K562 (cell line): ENCODE data around the gene CIAO1. TPM values are rescaled to one million over a fixed set of nuclear protein-coding genes. Genes with fewer than 3 reads are reported as not detected.
A peak's percentile ranks its signal among the peaks of the same experiment; 100 is the strongest.

Experiments
- CBFA2T3 ChIP-seq: fragments of 450-650 bp; IDR thresholded peaks from 2 replicates; pipeline ENCODE4 v1.6.1; 2017
- CTCFL ChIP-seq: IDR thresholded peaks from 2 replicates; pipeline ENCODE4 v1.6.1; 2011; ENCODE audit warnings: borderline replicate concordance, low read depth, mild to moderate bottlenecking, moderate library complexity, low read length; ENCODE audit not compliant: insufficient read depth, poor library complexity, severe bottlenecking
- HDAC3 ChIP-seq: fragments of 450-650 bp; IDR thresholded peaks from 2 replicates; pipeline ENCODE4 v1.6.1; 2018; ENCODE audit warnings: borderline replicate concordance, mild to moderate bottlenecking, moderate library complexity; ENCODE audit not compliant: partially characterized antibody
- NKRF ChIP-seq: fragments of 450-650 bp; IDR thresholded peaks from 2 replicates; pipeline ENCODE4 v1.6.1; 2016; ENCODE audit warnings: borderline replicate concordance
- PHB ChIP-seq: fragments of 250-450 bp; sonication (Bioruptor Pico); IDR thresholded peaks from 2 replicates; pipeline ENCODE4 v1.5.0; 2021
- ZBTB8A ChIP-seq: fragments of 450-650 bp; IDR thresholded peaks from 2 replicates; pipeline ENCODE4 v1.6.1; 2018; ENCODE audit warnings: mild to moderate bottlenecking, moderate library complexity; ENCODE audit not compliant: partially characterized antibody
- ZNF324 ChIP-seq: fragments of 250-450 bp; sonication (Bioruptor Pico); IDR thresholded peaks from 2 replicates; pipeline ENCODE4 v1.4.0; 2020; ENCODE audit warnings: mild to moderate bottlenecking
- ZNF830 ChIP-seq: fragments of 250-450 bp; sonication (Bioruptor Pico); IDR thresholded peaks from 2 replicates; pipeline ENCODE4 v1.5.0; 2021; ENCODE audit warnings: mild to moderate bottlenecking
- polyA plus RNA-seq, 8 experiments: library from polyadenylated mRNA; depleted of rRNA in 4 of 8; stranded (reverse) in 5 of 8; unstranded in 3 of 8; fragments of >200 nt; fragmentation: Nextera tagmentation in 2 of 8; fragmentation: Illumina TruSeq in 1 of 8; extraction: Ambion mirVana in 2 of 8; extraction: Trizol in 1 of 8; gene quantifications; 2 replicates each; pipeline versions ENCODE4 v1.2.1 to v1.2.3, GENCODE V29; 2011 to 2014; ENCODE audit warnings: inconsistent platforms in 1 of 8, missing spikeins in 1 of 8
- total RNA-seq, 7 experiments: library from RNA; depleted of rRNA in 6 of 7; stranded (reverse); fragments of >200 nt in 6 of 7; fragmentation: Illumina TruSeq in 2 of 7; extraction: Trizol in 2 of 7; gene quantifications; 2 replicates each; pipeline versions ENCODE4 v1.2.1 to v1.2.3, GENCODE V29; 2011 to 2021; ENCODE audit warnings: low replicate concordance in 1 of 7

CIAO1 gene
- total and polyA plus RNA-seq, 9 of the 15 experiments (the other 6 are each of a cell fraction or from before 2014, with no cell fraction given), result 11.4 to 156 (median 92.8) TPM

- TF ChIP-seq NKRF, result peak; percentile 69
- no peak for TF ChIP-seq ZNF324 (CRISPR knock-in tag)
- 0 out of 2 replicates have a peak, but pooled peaks have one; percentile 67 for TF ChIP-seq ZNF830
- no peak for TF ChIP-seq CTCFL
- TF ChIP-seq CBFA2T3, result no peak
- no peak for TF ChIP-seq HDAC3
- TF ChIP-seq PHB (CRISPR knock-in tag), result 0 out of 2 replicates have a peak, but pooled peaks have one; percentile 57
- no peak for TF ChIP-seq ZBTB8A
Observed at GRCh38 chr2:96265349-96265839, 631 bp upstream of the CIAO1 start (continued).
